ENCODE results near the gene CCDC183.
"Not testable (repeated sequence)": the region's sequence is repeated elsewhere in the genome, so short reads cannot be mapped to it uniquely, and the experiment has no call there.

Gene CCDC183

DNA sequence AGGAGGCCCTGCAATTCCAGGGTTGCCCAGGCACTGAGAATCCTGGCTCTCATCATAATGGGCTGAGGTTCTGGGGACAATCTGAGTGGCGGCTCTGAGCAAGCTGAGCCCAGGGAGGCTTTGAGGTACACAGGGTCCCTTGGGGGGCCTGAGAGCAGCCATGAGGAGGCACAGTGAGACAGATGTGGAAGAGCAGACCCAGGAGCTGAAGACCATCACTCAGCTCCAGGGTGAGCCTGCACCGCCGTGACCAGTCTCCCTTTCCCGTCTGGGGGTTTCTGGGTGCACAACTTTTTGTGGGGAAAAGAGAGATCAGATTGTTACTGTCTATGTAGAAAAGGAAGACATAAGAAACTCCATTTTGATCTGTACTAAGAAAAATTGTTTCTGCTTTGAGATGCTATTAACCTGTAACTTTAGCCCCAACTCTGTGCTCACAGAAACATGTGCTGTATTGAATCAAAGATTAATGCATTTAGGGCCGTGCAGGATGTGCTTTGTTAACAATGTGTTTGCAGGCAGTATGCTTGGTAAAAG, at the start of gene CCDC183:
TSS of gene CCDC183 (plus strand) at position 101 of the 537 bp plus-strand sequence. CDS start at position 161, 60 bp downstream.
- DNase-seq (ENCODE audit: low spot score): no peak

DNA sequence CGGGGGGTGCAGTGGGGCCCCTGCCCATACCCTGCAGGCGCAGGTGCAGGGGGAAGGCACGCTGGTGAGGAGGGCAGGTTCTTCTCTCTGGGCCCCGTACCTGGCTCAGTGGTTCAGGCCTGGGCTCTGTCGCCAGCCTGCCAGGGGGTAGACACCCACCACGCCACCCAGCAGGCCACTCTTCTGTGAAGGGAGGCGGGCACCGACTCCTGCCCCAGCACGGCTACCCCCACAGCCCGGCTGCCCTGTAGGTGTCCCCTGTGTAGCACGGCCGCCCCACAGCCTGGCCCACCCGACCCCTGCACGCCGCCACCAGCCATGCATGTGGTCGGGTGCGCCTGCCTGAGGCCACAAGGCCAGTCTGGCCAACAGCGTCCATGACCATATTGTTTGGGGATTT, 49.5 kb upstream of the CCDC183 start:
- DNase-seq (ENCODE audit: low spot score): no peak

DNA sequence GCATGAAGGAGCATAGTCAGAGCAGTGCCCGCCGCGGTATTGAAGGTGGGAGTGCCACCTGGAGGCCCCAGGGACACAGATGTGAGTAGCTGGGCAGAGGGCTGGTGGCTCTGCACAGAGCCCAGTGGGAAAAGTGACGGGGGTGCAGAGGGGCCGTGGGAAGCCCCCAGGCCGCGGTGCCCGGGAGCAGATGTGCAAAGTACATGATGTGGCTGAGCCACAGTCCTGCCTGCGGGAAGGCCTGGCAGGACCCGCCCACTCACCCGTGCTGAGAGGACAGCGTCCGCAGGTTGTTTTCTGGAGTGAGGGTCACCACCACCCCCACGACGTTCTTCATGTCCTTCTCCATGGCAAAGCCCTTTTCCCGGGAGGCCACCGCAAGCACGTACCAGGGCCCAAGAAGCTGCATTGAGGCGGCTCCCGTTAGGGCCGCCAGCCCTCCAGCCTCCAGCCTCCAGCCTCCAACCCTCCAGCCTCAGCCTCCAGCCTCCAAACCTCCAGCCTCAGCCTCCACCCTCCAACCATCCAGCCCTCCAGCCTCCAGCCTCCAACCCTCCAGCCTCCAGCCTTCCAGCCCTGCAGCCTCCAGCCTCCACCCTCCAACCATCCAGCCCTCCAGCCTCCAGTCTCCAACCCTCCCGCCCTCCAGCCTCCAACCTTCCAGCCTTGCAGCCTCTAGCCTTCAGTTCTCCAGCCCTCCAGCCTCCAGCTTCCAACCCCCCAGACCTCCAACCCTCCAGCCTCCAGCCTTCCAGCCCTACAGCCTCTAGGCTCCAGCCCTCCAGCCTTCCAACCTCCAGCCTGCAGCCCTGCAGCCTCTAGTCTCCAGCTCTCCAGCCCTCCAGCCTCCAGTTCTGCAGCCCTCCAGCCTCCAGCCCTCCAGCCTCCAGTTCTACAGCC, 48.7 kb upstream of the CCDC183 start:
- DNase-seq (ENCODE audit: low spot score): no peak

DNA sequence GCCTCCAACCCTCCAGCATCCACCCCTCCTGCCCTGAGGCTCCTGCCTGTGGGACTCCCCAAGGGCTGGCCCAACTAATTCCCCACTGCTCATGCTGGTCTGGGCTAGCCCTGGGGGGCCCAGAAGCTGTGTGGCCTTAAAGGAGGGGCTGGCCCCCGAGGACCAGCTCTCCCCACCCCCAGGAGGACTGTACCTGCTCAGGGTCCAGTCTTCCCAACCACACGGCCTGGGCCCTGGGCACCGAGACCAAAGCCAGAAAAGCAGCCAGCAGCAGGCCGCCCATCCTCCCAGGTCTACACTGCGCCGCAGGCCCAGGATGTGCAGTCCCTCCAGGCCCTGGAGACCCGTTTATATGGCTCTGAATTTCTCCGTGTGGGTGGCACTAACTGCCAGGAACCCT, 47.9 kb upstream of the CCDC183 start, which contains the start of gene LCN6:
TSS of gene LCN6 (minus strand) at position 325 of the 400 bp plus-strand sequence. CDS start at position 283, 42 bp downstream.
- no peak for DNase-seq (ENCODE audit: low spot score)

DNA sequence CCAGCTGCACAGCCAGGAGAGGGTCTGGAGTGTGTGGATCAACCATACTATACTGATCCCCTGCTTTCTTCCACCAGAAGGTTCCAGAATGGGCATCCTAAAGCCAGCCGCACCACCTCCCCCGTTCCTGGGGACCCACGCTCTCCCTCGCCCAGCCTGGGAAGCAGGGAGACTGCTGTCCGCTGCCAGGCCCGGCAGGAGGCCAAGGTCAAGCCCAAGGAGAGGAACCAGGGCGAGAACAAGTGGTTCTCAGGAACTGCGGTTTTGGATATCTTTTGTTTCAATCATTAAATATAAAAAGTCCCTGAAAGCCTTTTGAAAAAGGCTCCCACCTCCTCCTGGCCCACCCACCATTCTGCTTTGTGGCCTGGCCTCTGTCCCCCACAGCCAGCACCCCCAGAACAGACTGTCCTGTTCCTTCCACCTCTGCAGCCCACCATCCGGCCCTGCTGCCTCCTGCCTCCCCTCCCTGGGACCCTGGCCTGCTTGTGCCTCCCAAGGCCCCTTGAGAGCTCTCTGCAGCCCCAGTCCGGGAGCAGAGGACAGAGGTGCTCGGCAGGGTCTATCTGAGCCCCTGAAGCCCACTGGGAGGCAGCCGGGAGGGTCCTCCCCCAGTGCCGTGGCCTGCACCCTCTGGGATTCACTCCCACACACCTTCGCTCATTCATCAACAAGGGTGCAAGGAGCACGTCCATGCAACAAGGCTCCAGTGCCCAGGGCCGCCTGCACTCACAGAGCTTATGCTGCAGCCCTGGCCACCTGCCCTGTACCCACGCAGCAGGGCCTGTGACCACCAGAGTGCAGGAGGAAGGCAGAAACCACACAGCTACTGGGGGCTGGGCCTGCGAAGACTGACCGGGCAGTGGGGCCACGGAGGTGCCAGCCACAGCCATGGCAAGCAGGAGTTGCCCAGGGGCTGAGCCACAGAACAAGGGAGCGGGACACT, 47.2 kb upstream of the CCDC183 start:
- DNase-seq (ENCODE audit: low spot score): no peak

DNA sequence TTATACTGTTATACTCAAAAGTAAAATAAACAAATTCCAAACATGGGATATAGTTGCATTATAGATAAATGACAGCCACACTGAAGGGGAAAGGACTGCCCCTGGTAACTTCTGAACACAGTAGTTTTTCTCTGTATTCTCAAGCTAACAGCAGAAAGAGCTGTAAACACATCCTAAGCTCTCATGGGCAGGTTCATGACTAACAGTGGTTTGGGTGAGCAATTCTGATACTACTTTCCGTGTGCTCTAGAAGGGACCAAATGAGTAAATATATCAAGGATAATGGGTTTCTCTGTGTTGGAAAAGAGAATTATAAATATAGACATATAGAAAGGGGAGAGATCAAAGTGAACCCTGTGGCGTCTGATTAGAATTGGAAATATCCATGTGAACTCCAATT, 45.6 kb upstream of the CCDC183 start:
- DNase-seq (ENCODE audit: low spot score): no peak

DNA sequence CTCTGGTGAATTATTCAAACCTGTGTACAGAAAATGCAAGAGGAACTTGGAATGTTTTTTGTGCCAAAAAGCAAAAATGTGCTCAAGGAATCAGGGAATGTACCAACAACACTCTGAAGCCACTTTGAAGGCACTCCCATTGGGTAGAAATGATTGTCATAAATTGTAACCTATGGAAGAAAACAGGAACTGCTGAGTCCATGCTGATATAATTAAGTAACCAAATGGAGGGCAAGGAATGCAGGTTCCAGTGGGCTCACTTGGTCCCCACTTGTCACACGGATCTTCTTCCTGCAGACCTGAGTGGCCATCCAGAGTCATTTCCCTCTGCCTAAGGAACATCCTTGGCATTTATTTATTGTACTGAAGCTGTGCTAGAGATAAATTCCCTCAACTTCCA, 44.9 kb upstream of the CCDC183 start:
- DNase-seq (ENCODE audit: low spot score): no peak

DNA sequence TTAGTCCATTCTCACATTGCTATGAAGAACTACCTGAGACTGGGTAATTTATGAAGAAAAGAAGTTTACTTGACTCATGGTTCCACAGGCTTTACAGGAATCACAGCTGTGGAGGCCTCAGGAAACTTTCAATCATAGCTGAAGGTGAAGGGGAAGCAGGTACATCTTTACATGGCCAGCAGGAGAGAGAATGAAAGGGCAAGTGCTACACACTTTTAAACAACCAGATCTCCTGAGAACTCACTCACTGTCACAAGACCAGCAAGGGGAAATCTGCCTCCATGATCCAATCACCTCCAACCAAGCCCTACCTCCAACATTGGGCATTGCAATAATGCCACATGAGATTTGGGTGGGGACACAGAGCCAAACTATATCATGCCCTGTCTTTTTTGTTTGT, 44.3 kb upstream of the CCDC183 start:
- no peak for DNase-seq (ENCODE audit: low spot score)

DNA sequence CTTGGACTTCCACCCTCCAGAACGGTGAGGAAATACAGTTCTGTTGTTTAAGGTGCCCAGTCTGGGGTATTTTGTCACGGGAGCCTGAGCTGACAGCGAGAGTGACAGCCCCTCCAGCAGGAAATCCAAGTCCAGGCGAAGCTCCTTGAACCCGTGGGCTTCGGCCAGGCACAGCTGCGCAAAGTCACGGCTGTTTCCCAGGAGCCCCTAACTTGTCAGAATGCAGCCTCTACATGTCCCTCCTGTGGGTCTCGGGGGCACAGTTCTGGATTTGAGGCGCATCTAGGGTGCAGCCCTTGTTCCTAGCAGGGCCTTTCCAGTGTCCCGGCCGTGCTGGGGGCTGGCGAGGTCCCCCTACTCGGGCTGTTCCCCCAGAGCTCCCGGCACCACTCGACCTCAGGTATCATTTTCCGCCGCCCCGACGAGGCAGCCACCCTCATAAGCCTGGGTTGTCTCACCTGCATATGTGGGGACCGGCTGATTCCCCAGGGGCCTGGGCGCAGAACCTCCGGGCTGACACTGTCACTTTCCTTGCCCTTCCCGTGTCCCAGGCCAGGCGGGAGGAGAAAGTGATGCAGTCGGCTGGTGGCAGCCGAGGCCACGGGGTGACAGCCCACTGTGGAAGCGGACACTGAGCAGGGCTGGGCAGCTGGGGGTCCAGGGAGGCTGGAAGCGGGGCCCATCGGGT, 42.6 kb upstream of the CCDC183 start:
- no peak for DNase-seq (ENCODE audit: low spot score)

DNA sequence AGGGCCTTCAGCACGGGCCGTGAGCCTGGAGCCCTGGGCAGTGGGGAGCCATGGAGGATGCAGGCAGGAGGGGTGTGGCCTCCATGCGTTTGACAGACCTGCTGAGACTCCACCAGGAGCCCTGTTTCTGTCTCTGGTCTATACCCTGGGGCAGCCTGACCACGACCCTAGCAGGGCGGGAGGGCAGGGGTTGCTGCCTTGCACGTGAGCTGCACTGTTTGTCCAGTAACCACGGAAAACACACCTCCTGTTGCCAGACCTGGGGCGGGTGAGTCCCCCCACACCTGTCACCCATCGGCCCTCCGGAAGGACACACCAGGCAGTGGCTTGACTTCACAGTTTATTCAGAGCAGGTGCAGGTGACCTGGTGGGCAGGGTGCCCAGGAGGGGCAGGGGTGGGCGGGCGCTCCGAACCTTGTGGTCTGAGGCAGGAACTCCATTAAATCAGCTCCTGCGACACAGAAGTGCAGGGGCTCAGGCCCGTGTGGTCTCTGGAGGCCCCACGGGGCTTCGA, 42.0 kb upstream of the CCDC183 start:
- DNase-seq (ENCODE audit: low spot score): no peak

DNA sequence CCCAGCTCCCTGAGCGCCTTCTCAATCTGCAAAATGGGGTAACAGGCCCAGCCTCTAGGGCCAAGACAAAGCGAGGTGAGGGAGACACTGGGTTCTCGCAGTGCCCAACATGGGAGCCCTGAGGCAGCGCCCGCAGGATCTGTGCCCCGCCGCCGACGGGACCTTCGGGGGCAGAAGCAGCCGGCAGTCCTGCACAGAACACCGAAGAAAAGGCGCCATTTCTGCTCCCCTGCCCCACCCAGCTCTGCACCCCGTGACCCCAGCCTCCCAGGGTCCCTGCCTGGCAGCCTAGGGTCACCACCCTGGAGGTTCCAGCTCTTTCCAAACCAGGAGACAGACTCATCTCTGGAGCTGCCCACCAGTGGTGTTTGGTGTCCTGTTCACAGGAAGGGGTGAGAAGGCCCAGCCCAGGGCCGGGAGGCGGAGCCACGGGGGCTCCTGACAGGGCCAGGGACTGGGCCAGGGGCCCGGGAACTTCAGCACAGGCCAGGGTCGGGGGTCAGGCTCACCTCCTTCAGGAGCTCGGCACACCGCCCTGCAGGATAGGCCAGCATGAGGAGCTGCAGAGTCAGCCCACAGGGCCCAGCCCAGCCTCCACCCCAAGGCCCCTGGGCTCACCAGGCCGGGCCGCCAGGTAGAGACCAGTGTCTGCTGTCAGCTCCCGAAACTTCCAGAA, 41.4 kb upstream of the CCDC183 start:
- no peak for DNase-seq (ENCODE audit: low spot score)

DNA sequence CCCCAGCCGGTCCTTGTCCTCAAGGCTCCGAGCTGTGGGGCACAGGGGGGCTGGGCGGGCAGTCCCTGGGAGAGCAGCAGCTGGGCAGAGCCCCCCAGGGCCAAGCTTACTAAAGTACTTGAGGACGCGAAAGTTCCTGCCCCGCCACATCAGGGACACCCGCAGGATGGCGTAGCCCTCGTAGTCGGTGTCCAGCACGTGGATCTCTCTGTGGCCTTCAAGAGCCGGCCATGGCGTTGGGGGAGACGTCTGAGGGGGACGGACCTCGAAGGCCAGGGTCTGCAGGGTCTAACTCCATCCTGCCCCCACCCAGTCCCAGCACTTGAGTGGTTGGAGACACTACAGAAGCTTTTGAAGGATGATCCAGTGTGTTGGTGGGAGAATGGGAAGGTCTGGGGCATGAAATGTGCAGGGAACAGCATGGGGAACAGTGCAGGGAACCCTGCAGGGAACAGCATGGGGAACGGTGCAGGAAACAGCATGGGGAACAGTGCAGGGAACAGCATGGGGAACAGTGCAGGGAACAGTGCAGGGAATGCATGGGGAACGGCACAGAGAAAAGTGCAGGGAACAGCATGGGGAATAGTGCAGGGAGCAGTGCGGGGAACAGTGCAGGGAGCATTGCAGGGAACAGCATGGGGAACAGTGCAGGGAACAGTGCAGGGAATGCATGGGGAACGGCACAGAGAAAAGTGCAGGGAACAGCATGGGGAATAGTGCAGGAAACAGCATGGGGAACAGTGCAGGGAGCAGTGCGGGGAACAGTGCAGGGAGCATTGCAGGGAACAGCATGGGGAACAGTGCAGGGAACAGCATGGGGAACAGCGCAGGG, 40.6 kb upstream of the CCDC183 start:
- not testable (repeated sequence) for DNase-seq (ENCODE audit: low spot score)

DNA sequence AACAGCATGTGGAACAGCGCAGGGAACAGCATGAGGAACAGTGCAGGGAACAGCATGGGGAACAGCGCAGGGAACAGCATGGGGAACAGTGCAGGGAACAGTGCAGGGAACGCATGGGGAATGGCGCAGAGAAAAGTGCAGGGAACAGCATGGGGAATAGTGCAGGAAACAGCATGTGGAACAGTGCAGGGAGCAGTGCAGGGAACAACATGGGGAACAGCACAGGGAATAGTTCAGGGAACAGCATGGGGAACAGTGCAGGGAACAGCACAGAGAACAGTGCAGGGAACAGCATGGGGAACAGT, 40.1 kb upstream of the CCDC183 start:
- DNase-seq (ENCODE audit: low spot score): no peak

DNA sequence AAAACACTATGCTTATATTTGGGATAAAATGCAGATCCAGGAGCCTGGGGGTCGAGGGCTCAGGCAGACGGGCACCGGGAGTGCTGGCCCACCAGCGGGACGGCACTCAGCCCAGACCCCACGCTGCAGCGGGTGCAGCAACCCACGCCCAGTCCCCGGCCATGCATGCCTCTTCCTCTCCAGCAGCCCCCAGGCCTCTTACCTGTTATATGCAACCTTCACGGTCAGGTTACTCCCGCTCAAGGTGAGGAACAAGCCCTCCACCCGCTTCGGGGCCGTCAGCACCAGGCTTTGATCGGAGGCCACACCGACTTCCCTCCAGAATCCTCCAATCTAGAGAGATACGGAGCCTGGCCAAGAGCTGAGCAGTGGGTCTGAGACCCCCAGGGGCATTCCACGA, 39.3 kb upstream of the CCDC183 start:
- DNase-seq (ENCODE audit: low spot score): no peak

DNA sequence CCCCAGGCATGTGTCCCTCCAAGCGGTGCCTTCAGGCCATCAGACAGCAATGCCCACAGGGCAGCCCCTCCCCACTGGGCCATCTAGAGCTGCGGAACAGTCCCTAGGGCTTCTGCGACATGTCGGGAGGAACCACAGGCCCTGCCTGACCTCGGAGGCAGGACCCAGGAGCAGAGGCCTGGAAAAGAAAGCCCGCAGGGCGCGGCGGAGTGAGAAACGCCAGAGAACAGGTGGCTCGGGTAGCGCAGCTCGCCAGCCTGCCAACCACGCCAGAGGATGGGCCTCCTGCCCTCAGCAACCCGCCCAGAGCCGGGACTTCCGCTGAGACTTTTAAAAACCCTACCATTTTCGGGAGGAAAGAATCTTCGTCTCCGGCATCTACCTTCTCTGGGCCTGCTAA, 38.8 kb upstream of the CCDC183 start:
- no peak for DNase-seq (ENCODE audit: low spot score)

DNA sequence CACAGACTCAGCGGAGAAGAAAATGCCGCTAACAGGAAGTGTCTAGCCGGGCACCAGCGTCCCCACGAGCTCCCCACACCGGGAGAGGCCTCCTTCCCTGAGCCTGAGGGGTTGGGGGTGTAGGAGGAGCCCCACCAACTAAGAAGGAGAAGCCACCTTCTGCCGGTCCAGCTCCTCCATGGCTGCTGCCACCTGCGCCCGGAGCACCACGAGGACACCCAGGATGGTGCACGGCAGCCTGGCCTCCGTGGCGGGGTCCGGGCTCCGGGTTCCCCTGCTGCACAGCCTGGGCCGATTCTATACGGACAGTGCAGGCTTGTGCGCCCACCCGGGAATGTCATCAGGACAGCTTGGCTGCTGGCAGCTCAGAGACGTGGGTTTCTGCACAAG, 38.4 kb upstream of the CCDC183 start:
- no peak for DNase-seq (ENCODE audit: low spot score)

DNA sequence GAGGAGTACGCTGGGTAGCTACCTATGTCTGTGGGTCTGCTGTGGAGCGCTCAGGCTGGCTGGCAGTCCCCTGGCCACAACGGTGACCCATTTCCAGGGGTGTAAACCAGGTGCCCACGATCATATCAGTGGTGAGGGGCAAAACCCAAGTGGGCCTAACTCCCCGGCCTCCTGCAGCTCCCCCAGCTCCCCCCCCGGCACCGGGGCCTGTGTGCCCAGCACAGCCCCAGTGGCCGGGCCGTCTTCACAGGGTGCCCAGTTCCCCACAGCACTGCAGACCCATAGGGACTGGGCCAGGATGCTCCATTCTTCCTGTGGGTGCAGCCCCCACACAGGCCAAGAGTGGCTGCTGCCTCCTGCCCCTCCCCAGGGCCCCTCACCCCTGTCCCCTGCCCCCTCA, 37.1 kb upstream of the CCDC183 start:
- DNase-seq (ENCODE audit: low spot score): no peak

DNA sequence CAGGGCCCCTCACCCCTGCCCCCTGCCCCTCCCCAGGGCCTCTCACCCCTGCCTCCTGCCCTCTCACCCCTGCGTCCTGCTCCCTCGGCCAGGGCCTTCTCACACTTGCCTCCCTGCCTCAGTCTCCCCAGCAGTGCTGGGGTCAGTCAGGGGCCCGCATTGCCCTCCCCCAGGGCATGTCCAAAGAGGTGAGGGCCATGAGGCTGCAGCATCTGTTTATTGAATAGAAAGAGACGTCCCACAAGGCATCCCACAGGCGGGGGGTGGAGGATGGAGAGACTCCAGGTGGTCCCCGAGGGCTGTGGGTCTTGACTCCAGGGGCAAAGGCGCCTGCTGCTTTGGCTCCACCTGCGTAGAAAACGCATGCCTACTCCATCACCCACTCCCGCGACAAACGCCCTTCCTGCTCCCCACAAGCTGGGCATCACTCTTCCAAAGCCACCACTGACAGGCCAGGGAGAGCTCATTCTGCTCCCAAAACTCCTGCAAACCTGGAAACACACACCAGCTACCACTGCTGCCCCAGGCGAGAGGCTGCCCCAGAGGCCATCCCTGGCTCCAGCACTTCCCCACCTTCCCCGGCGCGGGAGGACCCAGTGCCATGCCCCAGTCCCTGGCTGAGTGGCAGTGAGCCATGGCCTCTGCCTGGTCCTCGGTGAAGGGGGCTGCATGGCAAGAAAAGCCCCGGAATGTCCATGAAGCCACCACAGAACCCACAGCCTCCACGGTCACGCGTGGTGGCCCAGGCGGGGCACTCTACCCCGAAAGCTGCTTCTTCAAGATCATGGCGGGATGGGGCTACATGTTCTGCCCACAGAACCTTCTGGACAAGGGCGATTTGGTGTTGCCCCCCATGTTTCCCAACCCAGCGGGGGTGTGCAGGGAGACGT, 36.5 kb upstream of the CCDC183 start:
- DNase-seq (ENCODE audit: low spot score): no peak

DNA sequence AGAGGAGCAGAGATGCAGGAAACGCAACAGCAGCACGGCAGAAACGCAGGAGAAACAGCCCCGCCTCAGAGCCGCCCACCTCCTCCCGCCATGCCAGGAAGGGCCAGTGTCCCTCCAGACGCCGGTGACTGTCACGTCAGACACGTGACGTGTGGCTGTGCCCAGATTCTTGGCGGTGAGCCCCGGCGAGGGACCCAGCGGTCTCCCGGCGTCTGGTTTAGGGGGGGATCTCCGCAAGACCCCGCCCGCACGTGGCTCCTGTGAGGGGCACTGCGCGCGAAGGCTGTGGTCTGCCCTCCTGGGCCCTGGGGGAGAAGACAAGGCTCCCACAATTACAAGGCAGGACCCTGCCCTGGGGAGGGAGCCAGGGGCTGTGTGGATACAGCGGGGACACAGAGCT, 35.7 kb upstream of the CCDC183 start:
- no peak for DNase-seq (ENCODE audit: low spot score)

Data from HuH-7.5 (cell line).